Endothelial cell of umbilical vein (primary cell): ENCODE results near the gene ATXN1. TPM values are rescaled to one million over a fixed set of nuclear protein-coding genes. Genes with fewer than 3 reads are reported as not detected.
A peak's percentile ranks its signal among the peaks of the same experiment; 100 is the strongest.

ENCODE experiments used
- BruUV-seq: library from RNA; stranded (reverse); fragments of 400-500 nt; replicated peaks from 2 replicates; lab custom pipeline; 2021; lab: Mats Ljungman, UMichigan
- CTCF ChIA-PET: fragments of 300-600, 350-600 bp; sonication (Branson Sonifier 250); formaldehyde crosslinking; loops from one replicate; lab custom pipeline; 2021; ENCODE audit warnings: antibody characterized with exemption, inconsistent platforms; lab: Charles Lee
- POLR2A ChIA-PET: fragments of 300-600, 350-600 bp; sonication (Branson Sonifier 250); formaldehyde crosslinking; loops from one replicate; lab custom pipeline; 2021; ENCODE audit warnings: antibody characterized with exemption, inconsistent platforms; lab: Charles Lee
- DNase-seq: peaks from one replicate; pipeline ENCODE4 v3.0.0-alpha.2; 2011; ENCODE audit warnings: low read depth, low spot score
- FAIRE-seq: peaks from 2 replicates; lab custom pipeline; 2011; peaks lifted over from hg19 to GRCh38; lab: Jason Lieb, UNC
- H2AFZ ChIP-seq: 2 replicates; pipeline ENCODE4 v1.6.0; 2012; ENCODE audit warnings: low read depth, low read length, control low read depth, inconsistent platforms
- H3K27ac ChIP-seq: 2 replicates; pipeline ENCODE4 v1.5.1; 2011; ENCODE audit warnings: low read depth, mild to moderate bottlenecking, control low read depth, low read length, moderate library complexity; ENCODE audit not compliant: insufficient read depth
- H3K27me3 ChIP-seq, 2 experiments: 2 replicates each; pipeline versions ENCODE4 v1.6.0 to v1.6.1; 2011; ENCODE audit warnings: low read length in 2 of 2, mixed read lengths in 1 of 2; ENCODE audit not compliant: control insufficient read depth in 2 of 2, insufficient read depth in 2 of 2
- H3K36me3 ChIP-seq, 2 experiments: 2 replicates in 1 of 2; 3 replicates in 1 of 2; pipeline ENCODE4 v1.5.1; 2011; ENCODE audit warnings: low read length in 2 of 2, mild to moderate bottlenecking in 1 of 2, moderate library complexity in 1 of 2; ENCODE audit not compliant: control insufficient read depth in 2 of 2, insufficient read depth in 2 of 2; ENCODE audit errors: extremely low read depth in 1 of 2
- H3K4me1 ChIP-seq: 3 replicates; pipeline ENCODE4 v1.5.1; 2011; ENCODE audit warnings: mild to moderate bottlenecking, low read length; ENCODE audit not compliant: control insufficient read depth, insufficient read depth; ENCODE audit errors: extremely low read depth
- H3K4me2 ChIP-seq: 2 replicates; pipeline ENCODE4 v1.6.1; 2011; ENCODE audit warnings: low read length, control low read depth, mixed read lengths; ENCODE audit not compliant: insufficient read depth
- H3K4me3 ChIP-seq, 3 experiments: fragments of 200-600 bp in 1 of 3; sonication (generic), shearing (Covaris generic) in 1 of 3; replicated peaks in 1 of 3; 2 replicates each; pipeline ENCODE4 v1.5.1; 2011 to 2016; ENCODE audit warnings: control low read depth in 3 of 3, low read length in 3 of 3, mild to moderate bottlenecking in 2 of 3, inconsistent platforms in 1 of 3, low read depth in 1 of 3, moderate library complexity in 1 of 3; ENCODE audit not compliant: insufficient read depth in 1 of 3
- H3K79me2 ChIP-seq: 2 replicates; pipeline ENCODE4 v1.6.0; 2012; ENCODE audit warnings: low read length, inconsistent platforms; ENCODE audit not compliant: control insufficient read depth, insufficient read depth
- H3K9ac ChIP-seq: replicated peaks from 2 replicates; pipeline ENCODE3; 2011; ENCODE audit warnings: low read length, control low read depth; ENCODE audit not compliant: insufficient read depth; ENCODE audit errors: extremely low read depth
- H3K9me1 ChIP-seq: replicated peaks from 3 replicates; pipeline ENCODE4 v1.6.0; 2011; ENCODE audit warnings: mild to moderate bottlenecking, low read length; ENCODE audit not compliant: control insufficient read depth, insufficient read depth; ENCODE audit errors: extremely low read depth
- H3K9me3 ChIP-seq: replicated peaks from 2 replicates; pipeline ENCODE4 v1.5.1; 2012; ENCODE audit warnings: low read length, inconsistent platforms; ENCODE audit not compliant: control insufficient read depth, insufficient read depth
- H4K20me1 ChIP-seq: replicated peaks from 2 replicates; pipeline ENCODE3; 2011; ENCODE audit warnings: mild to moderate bottlenecking, low read length; ENCODE audit not compliant: control insufficient read depth, insufficient read depth; ENCODE audit errors: extremely low read depth
- EZH2 ChIP-seq: IDR thresholded peaks from 2 replicates; pipeline ENCODE4 v1.6.1; 2012; ENCODE audit warnings: borderline replicate concordance, low read depth, mild to moderate bottlenecking, moderate library complexity, low read length, inconsistent platforms; ENCODE audit not compliant: severe bottlenecking
- FOS ChIP-seq: IDR thresholded peaks from 2 replicates; pipeline ENCODE4 v1.6.1; 2011; ENCODE audit warnings: mild to moderate bottlenecking, low read length, moderate library complexity, borderline replicate concordance; ENCODE audit not compliant: insufficient read depth
- GATA2 ChIP-seq: IDR thresholded peaks from 2 replicates; pipeline ENCODE4 v1.7.0; 2011; ENCODE audit warnings: low read depth, mild to moderate bottlenecking, moderate library complexity, mixed read lengths, low read length; ENCODE audit not compliant: insufficient read length, insufficient read depth
- JUN ChIP-seq: IDR thresholded peaks from 2 replicates; pipeline ENCODE4 v1.6.1; 2011; ENCODE audit warnings: borderline replicate concordance, low read depth; ENCODE audit not compliant: insufficient read length, insufficient read depth
- MYC ChIP-seq: IDR thresholded peaks from one replicate; pipeline ENCODE4 v1.6.1; 2011; ENCODE audit warnings: mild to moderate bottlenecking, low read depth, low read length
- POLR2A ChIP-seq: IDR thresholded peaks from 2 replicates; pipeline ENCODE4 v1.6.1; 2012; ENCODE audit warnings: low read depth, mild to moderate bottlenecking, control low read depth, low read length
- POLR2AphosphoS5 ChIP-seq: IDR thresholded peaks from 2 replicates; pipeline ENCODE4 v1.6.1; 2012; ENCODE audit warnings: low read depth, mild to moderate bottlenecking, control low read depth, low read length, moderate library complexity; ENCODE audit not compliant: insufficient read depth
- dilution Hi-C: fragments of 300-500 bp; cut with MboI; formaldehyde crosslinking; loops from one replicate; pipeline ENCODE4 v1.15.0; 2019; ENCODE audit warnings: low sequenced_read_pairs; ENCODE audit not compliant: extremely low pct_ligation_motif_present
- intact Hi-C: fragments of 100-400 bp; cut with micrococcal nuclease; formaldehyde crosslinking; loops from one replicate; pipeline ENCODE4 v1.10.0; 2022
- polyA plus RNA-seq, 4 experiments: library from polyadenylated mRNA; depleted of rRNA in 3 of 4; stranded (reverse) in 3 of 4; unstranded in 1 of 4; fragments of >200 nt; gene quantifications; 2 replicates each; pipeline versions ENCODE4 v1.2.1 to v1.2.3, GENCODE V29; 2011 to 2012; ENCODE audit warnings: missing spikeins in 1 of 4
- total RNA-seq: library from RNA; stranded (reverse); gene quantifications from 2 replicates; pipeline ENCODE4 v1.2.3, GENCODE V29; 2021
- TF ChIP-seq, protein P1 (sequence below): IDR thresholded peaks from 2 replicates; pipeline ENCODE4 v1.6.1; 2011; ENCODE audit not compliant: insufficient read depth, insufficient read length
- TF ChIP-seq, protein P2 (sequence below), 2 donors: IDR thresholded peaks; 1 replicate in 1 of 2; 2 replicates in 1 of 2; pipeline ENCODE4 v1.5.1; 2011; ENCODE audit warnings: low read length in 2 of 2, mild to moderate bottlenecking in 2 of 2, moderate library complexity in 2 of 2, control low read depth in 1 of 2, inconsistent platforms in 1 of 2, low read depth in 1 of 2; ENCODE audit not compliant: insufficient read depth in 1 of 2; ENCODE audit errors: extremely low read depth in 1 of 2

The ATXN1 gene
- total and polyA plus RNA-seq, 2 donors (not counting 3 experiments of a cell fraction or from before 2014, with no cell fraction given), result 16.4 to 33.0 TPM

GRCh38 chr6:16688984-16689636 lies 72.2 kb downstream of the ATXN1 start:
- Histone ChIP-seq H3K27ac (peak overlapping the region; percentile 72), H3K79me2 (no peaks in the 10 kb centered on the region), H2AFZ (no peak overlapping the region), H4K20me1 (no peaks in the 10 kb centered on the region), H3K36me3 (peaks cover 0 to 2% of the 10 kb centered on the region in 2 experiments), H3K9me3 (no peaks in the 10 kb centered on the region), H3K9ac (no peak overlapping the region), H3K4me1 (peaks cover 17% of the 10 kb centered on the region), H3K4me3 (no peak overlapping the region), H3K4me2 (peak overlapping the region; percentile 23), H3K27me3 (no peaks in the 10 kb centered on the region), H3K9me1 (no peaks in the 10 kb centered on the region)
- dilution Hi-C loops (no loop called here), intact Hi-C loops (loop anchor here (1.0 kb wide), 1 partner anchor 10 kb away; no protein-coding TSS in a partner anchor)
- DNase-seq, result peak; percentile 94
- TF ChIP-seq FOS (peak; percentile 92), MYC (no peak), JUN (peak; percentile 84), POLR2A (no peak), GATA2 (no peak)
- TF ChIP-seq, protein P1, sequence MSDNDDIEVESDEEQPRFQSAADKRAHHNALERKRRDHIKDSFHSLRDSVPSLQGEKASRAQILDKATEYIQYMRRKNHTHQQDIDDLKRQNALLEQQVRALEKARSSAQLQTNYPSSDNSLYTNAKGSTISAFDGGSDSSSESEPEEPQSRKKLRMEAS, result no peak
- no TSS peak for BruUV-seq
- FAIRE-seq, result peak; percentile 91
- ChIA-PET POLR2A (interaction anchor here (0.6 to 0.7 kb wide), 3 partner anchors 10 to 86 kb away, joined by 3 to 8 read pairs (median 3); no protein-coding TSS in a partner anchor), CTCF (interaction anchor here (0.6 to 2.1 kb wide), 10 partner anchors 10 to 350 kb away, joined by 3 to 8 read pairs (median 4); partner anchors contain the start of gene ATXN1)

GRCh38 chr6:16688436-16688835 lies 72.8 kb downstream of the ATXN1 start:
- Histone ChIP-seq H3K27ac (peak overlapping the region; percentile 30), H3K9me3 (no peaks in the 10 kb centered on the region), H3K27me3 (no peaks in the 10 kb centered on the region), H3K36me3 (peaks cover 0 to 2% of the 10 kb centered on the region in 2 experiments), H3K9me1 (no peaks in the 10 kb centered on the region), H3K79me2 (no peaks in the 10 kb centered on the region), H3K4me2 (no peak overlapping the region), H2AFZ (no peak overlapping the region), H4K20me1 (no peaks in the 10 kb centered on the region), H3K9ac (no peak overlapping the region), H3K4me3 (no peak overlapping the region), H3K4me1 (peaks cover 23% of the 10 kb centered on the region)
- intact Hi-C loops (no loop called here), dilution Hi-C loops (no loop called here)
- TF ChIP-seq, protein P2, sequence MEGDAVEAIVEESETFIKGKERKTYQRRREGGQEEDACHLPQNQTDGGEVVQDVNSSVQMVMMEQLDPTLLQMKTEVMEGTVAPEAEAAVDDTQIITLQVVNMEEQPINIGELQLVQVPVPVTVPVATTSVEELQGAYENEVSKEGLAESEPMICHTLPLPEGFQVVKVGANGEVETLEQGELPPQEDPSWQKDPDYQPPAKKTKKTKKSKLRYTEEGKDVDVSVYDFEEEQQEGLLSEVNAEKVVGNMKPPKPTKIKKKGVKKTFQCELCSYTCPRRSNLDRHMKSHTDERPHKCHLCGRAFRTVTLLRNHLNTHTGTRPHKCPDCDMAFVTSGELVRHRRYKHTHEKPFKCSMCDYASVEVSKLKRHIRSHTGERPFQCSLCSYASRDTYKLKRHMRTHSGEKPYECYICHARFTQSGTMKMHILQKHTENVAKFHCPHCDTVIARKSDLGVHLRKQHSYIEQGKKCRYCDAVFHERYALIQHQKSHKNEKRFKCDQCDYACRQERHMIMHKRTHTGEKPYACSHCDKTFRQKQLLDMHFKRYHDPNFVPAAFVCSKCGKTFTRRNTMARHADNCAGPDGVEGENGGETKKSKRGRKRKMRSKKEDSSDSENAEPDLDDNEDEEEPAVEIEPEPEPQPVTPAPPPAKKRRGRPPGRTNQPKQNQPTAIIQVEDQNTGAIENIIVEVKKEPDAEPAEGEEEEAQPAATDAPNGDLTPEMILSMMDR (IDR thresholded peaks at IDR 0.05; ENCODE audit: extremely low read depth in 1 of 2, insufficient read depth in 1 of 2, low read depth in 1 of 2, low read length in 2 of 2), result no peak
- TF ChIP-seq JUN (no peak), GATA2 (no peak), MYC (no peak), POLR2A (no peak), POLR2AphosphoS5 (no peak), FOS (no peak), EZH2 (no peak)
- TF ChIP-seq, protein P1, result no peak
- CTCF ChIA-PET, result interaction anchor here (0.9 to 2.1 kb wide), 7 partner anchors 10 to 349 kb away, joined by 3 to 8 read pairs (median 5); partner anchors contain the start of gene ATXN1
- FAIRE-seq (no peak), DNase-seq (no peak)
- BruUV-seq, result no TSS peak
- POLR2A ChIA-PET, result no interaction called here
